DMS 273 (cell line): ENCODE data around the gene PPFIBP2.

Experiments
- DNase-seq: peaks from one replicate; lab custom pipeline; 2025; ENCODE audit not compliant: unreplicated experiment; lab: John Stamatoyannopoulos, UW

The PPFIBP2 gene

GRCh38 chr11:7513234-7514098 is at the start of gene PPFIBP2:
Gene PPFIBP2, plus strand, starts transcription at chr11:7513999. Its CDS starts 35,477 bp downstream, at chr11:7549476.
- peak; percentile 69 for DNase-seq

GRCh38 chr11:7467652-7468051 is 46.1 kb upstream of the PPFIBP2 start:
- no peak for DNase-seq

GRCh38 chr11:7469351-7469865 is 44.4 kb upstream of the PPFIBP2 start:
- DNase-seq, result no peak

- DNase-seq, result no peak
These were observed 42.7 kb upstream of the PPFIBP2 start for GRCh38 chr11:7471071-7471470.

GRCh38 chr11:7473717-7474116 is 40.1 kb upstream of the PPFIBP2 start:
- DNase-seq, result no peak

- no peak for DNase-seq
These were observed 33.7 kb upstream of the PPFIBP2 start for GRCh38 chr11:7480113-7480512.

- no peak for DNase-seq
These were observed 29.7 kb upstream of the PPFIBP2 start for GRCh38 chr11:7484131-7484530.

GRCh38 chr11:7484645-7485044 is 29.2 kb upstream of the PPFIBP2 start:
- DNase-seq, result no peak

- no peak for DNase-seq
These were observed 28.4 kb upstream of the PPFIBP2 start, which contains the start of gene OLFML1 for GRCh38 chr11:7485186-7486097. Gene OLFML1, plus strand, starts transcription at chr11:7485506. Its CDS starts 370 bp downstream, at chr11:7485876.

GRCh38 chr11:7486098-7486780 is 27.6 kb upstream of the PPFIBP2 start:
- DNase-seq, result no peak

GRCh38 chr11:7486781-7487140 is 27.0 kb upstream of the PPFIBP2 start:
- DNase-seq, result no peak

GRCh38 chr11:7487360-7487759 is 26.4 kb upstream of the PPFIBP2 start:
- DNase-seq, result no peak

- DNase-seq, result no peak
These were observed 25.1 kb upstream of the PPFIBP2 start for GRCh38 chr11:7488681-7489080.

GRCh38 chr11:7489376-7489775 is 24.4 kb upstream of the PPFIBP2 start:
- no peak for DNase-seq

- DNase-seq, result no peak
These were observed 23.7 kb upstream of the PPFIBP2 start for GRCh38 chr11:7490054-7490453.

- DNase-seq, result no peak
These were observed 23.3 kb upstream of the PPFIBP2 start for GRCh38 chr11:7490535-7490934.

GRCh38 chr11:7492253-7492652 is 21.5 kb upstream of the PPFIBP2 start:
- no peak for DNase-seq

GRCh38 chr11:7493670-7494069 is 20.1 kb upstream of the PPFIBP2 start:
- DNase-seq, result no peak

- no peak for DNase-seq
These were observed 19.6 kb upstream of the PPFIBP2 start for GRCh38 chr11:7494086-7494745.

- DNase-seq, result no peak
These were observed 17.8 kb upstream of the PPFIBP2 start for GRCh38 chr11:7495882-7496551.
